B cell (primary cell): ENCODE results near the gene ATG7. TPM values are rescaled to one million over a fixed set of nuclear protein-coding genes. Genes with fewer than 3 reads are reported as not detected.

Source experiments
- ATAC-seq: fragments of 200-7000 bp; cut with Tn5 transposase; one replicate; pipeline ENCODE4 v1.10.0; 2021; ENCODE audit warnings: low read depth, mild to moderate bottlenecking, moderate number of reproducible peaks, moderate library complexity
- CTCF ChIA-PET: fragments of 350-600 bp; sonication (Branson Sonifier 250); formaldehyde crosslinking; loops from one replicate; lab custom pipeline; 2021; ENCODE audit warnings: antibody characterized with exemption, inconsistent platforms; lab: Charles Lee
- POLR2A ChIA-PET: fragments of 350-600 bp; sonication (Branson Sonifier 250); formaldehyde crosslinking; loops from one replicate; lab custom pipeline; 2021; ENCODE audit warnings: antibody characterized with exemption; lab: Charles Lee
- DNase-seq: peaks from one replicate; pipeline ENCODE4 v3.0.0; 2013
- H2AFZ ChIP-seq: 2 replicates; pipeline ENCODE4 v1.6.1; 2012; ENCODE audit warnings: mild to moderate bottlenecking, low read depth, low read length; ENCODE audit not compliant: insufficient read depth, poor library complexity, severe bottlenecking
- H3K27ac ChIP-seq, 2 donors: 1 replicate in 1 of 2; 2 replicates in 1 of 2; pipeline ENCODE4 v1.5.1; 2012 to 2013; ENCODE audit warnings: low read length in 2 of 2, mild to moderate bottlenecking in 2 of 2, moderate library complexity in 1 of 2
- H3K27me3 ChIP-seq, 4 experiments: fragments of 200-600 bp in 1 of 4; sonication (generic) in 1 of 4; replicated peaks in 1 of 4; 1 replicate in 2 of 4; 2 replicates in 2 of 4; pipeline versions ENCODE4 v1.6.1 to v1.7.0; 2013 to 2016; ENCODE audit warnings: low read length in 3 of 4, mild to moderate bottlenecking in 2 of 4, mixed read lengths in 1 of 4, moderate library complexity in 1 of 4; ENCODE audit not compliant: insufficient read depth in 4 of 4, control insufficient read depth in 3 of 4; ENCODE audit errors: control extremely low read depth in 1 of 4
- H3K36me3 ChIP-seq, 2 experiments: replicated peaks in 1 of 2; 1 replicate in 1 of 2; 2 replicates in 1 of 2; pipeline versions ENCODE4 v1.6.1 to v1.7.1; 2013; ENCODE audit warnings: low read length in 1 of 2; ENCODE audit not compliant: insufficient read depth in 2 of 2, control insufficient read depth in 1 of 2; ENCODE audit errors: control extremely low read depth in 1 of 2, extremely low read depth in 1 of 2
- H3K4me1 ChIP-seq, 2 donors: fragments of 200-600 bp in 1 of 2; sonication (generic) in 1 of 2; 1 replicate in 1 of 2; 2 replicates in 1 of 2; pipeline versions ENCODE4 v1.5.1 to v1.6.1; 2013 to 2017; ENCODE audit warnings: low read length in 2 of 2; ENCODE audit not compliant: control insufficient read depth in 2 of 2, insufficient read depth in 2 of 2
- H3K4me2 ChIP-seq: replicated peaks from 2 replicates; pipeline ENCODE3; 2012; ENCODE audit warnings: mild to moderate bottlenecking, low read depth, low read length; ENCODE audit not compliant: poor library complexity, severe bottlenecking
- H3K4me3 ChIP-seq, 5 experiments: fragments of 200-600 bp in 1 of 5; sonication (generic) in 1 of 5; 1 replicate in 3 of 5; 2 replicates in 2 of 5; pipeline versions ENCODE4 v1.5.1 to v1.7.0; 2011 to 2016; ENCODE audit warnings: low read length in 4 of 5, mild to moderate bottlenecking in 4 of 5, low read depth in 2 of 5, control low read depth in 1 of 5, moderate library complexity in 1 of 5; ENCODE audit not compliant: insufficient read depth in 1 of 5; ENCODE audit errors: control extremely low read depth in 1 of 5, extremely low read depth in 1 of 5
- H3K79me2 ChIP-seq: fragments of 200-600 bp; sonication (generic); one replicate; pipeline ENCODE4 v1.6.0; 2016; ENCODE audit warnings: low read length; ENCODE audit not compliant: control insufficient read depth, insufficient read depth
- H3K9ac ChIP-seq: fragments of 200-600 bp; sonication (generic); 2 replicates; pipeline ENCODE4 v1.6.1; 2017; ENCODE audit warnings: mild to moderate bottlenecking, low read length, moderate library complexity
- H3K9me3 ChIP-seq, 3 donors: one replicate each; pipeline versions ENCODE4 v1.6.1 to v1.7.1; 2013; ENCODE audit warnings: low read length in 2 of 3; ENCODE audit not compliant: control insufficient read depth in 2 of 3, insufficient read depth in 1 of 3; ENCODE audit errors: control extremely low read depth in 1 of 3
- H4K20me1 ChIP-seq: 2 replicates; pipeline ENCODE4 v1.6.0; 2012; ENCODE audit warnings: mild to moderate bottlenecking, low read length; ENCODE audit not compliant: insufficient read depth, control insufficient read depth, poor library complexity, severe bottlenecking
- H3K27ac Mint-ChIP-seq: one replicate; pipeline ENCODE4 v1.8.0; 2021; ENCODE audit warnings: mixed read lengths
- H3K27me3 Mint-ChIP-seq: one replicate; pipeline ENCODE4 v1.8.0; 2021; ENCODE audit warnings: mixed read lengths
- H3K4me1 Mint-ChIP-seq: one replicate; pipeline ENCODE4 v1.8.0; 2021; ENCODE audit warnings: mixed read lengths
- H3K4me3 Mint-ChIP-seq: one replicate; pipeline ENCODE4 v1.8.0; 2021; ENCODE audit warnings: mixed read lengths
- H3K9me3 Mint-ChIP-seq: one replicate; pipeline ENCODE4 v1.8.0; 2022; ENCODE audit warnings: mixed read lengths; ENCODE audit not compliant: insufficient read depth
- EZH2 ChIP-seq: IDR thresholded peaks from 2 replicates; pipeline ENCODE4 v1.6.1; 2012; ENCODE audit warnings: borderline replicate concordance, low read depth, mild to moderate bottlenecking, moderate library complexity, low read length; ENCODE audit not compliant: insufficient read depth, poor library complexity, severe bottlenecking
- WGBS: methylation state at CpG from one replicate; pipeline ENCODE4 v1.1.5; 2013; ENCODE audit warnings: missing lambda C conversion rate; ENCODE audit not compliant: insufficient coverage; 5-methylcytosine and 5-hydroxymethylcytosine counted together
- intact Hi-C: fragments of 100-400 bp; cut with micrococcal nuclease; formaldehyde crosslinking; loops from one replicate; pipeline ENCODE4 v1.10.0; 2022
- polyA plus RNA-seq: library from polyadenylated mRNA; depleted of rRNA; stranded (reverse); fragments of >200 nt; gene quantifications from 2 replicates; pipeline ENCODE4 v1.2.3, GENCODE V29; 2012
- total RNA-seq, 2 donors: library from RNA; stranded (reverse); fragments of 120-200 nt in 1 of 2; gene quantifications; 1 replicate in 1 of 2; 2 replicates in 1 of 2; pipeline versions ENCODE4 v1.2.3 to v1.2.4, GENCODE V29; 2013 to 2022
- TF ChIP-seq, protein P1 (sequence below): fragments of 200-600 bp; IDR thresholded peaks from one replicate; pipeline ENCODE4 v1.8.0; 2022; ENCODE audit warnings: antibody characterized with exemption, mild to moderate bottlenecking

The ATG7 gene
- total and polyA plus RNA-seq, 2 donors (not counting 1 experiment from before 2014, with no cell fraction given): 13.9 to 66.4 TPM

DNA sequence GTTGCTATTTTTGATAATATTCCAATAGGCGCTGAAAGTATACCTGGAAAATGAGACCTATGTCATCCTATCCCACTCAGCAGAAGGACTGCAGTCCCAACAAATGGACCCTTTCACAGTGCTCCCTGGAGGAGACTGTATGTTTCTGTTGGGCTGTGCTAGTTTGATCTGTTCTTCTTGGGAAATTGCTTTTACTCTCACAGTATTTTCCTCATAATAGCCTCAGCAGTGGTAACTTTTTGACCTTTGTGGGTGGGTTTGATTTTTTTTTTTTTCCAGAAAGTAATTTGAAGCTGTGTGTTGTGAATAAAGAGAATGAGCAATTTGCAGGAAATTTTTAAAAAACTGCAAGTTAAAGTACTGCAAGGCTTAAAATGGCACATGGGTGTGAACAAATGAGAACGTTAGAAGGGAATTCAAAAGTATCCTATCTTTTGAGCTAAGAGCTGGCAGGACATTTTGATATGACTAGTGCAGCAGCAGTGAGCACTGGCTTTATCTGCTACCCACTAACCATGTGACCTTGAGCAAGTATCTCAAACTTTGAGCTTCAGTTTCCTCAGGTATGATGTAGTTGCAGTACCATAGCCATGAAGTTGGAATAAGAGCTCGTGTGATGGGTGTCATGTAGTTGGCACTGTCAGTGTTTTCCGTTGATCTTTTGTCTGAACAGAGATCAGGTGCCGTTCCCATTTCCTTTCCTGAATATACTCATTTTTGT, 118.4 kb downstream of the ATG7 start:
- H3K79me2 ChIP-seq: no peaks in the 10 kb centered on the region
- POLR2A ChIA-PET: no interaction called here

More for the DNA sequence above, 118.4 kb downstream of the ATG7 start:
- ATAC-seq (no peak), DNase-seq (no peak)
- intact Hi-C loops: no loop called here
- Histone ChIP-seq H3K9ac (no peak overlapping the region), H3K4me2 (no peak overlapping the region), H4K20me1 (no peaks in the 10 kb centered on the region), H2AFZ (no peak overlapping the region), H3K27me3 (no peaks in the 10 kb centered on the region), H3K27ac (no peak overlapping the region), H3K4me1 (no peaks in the 10 kb centered on the region), H3K9me3 (no peaks in the 10 kb centered on the region), H3K36me3 (peaks cover 0 to 9% of the 10 kb centered on the region in 2 experiments), H3K4me3 (no peak overlapping the region)
- no CpG with 5 or more reads among the region's 5 CpGs for WGBS
- no peak for TF ChIP-seq EZH2
- TF ChIP-seq, protein P1, sequence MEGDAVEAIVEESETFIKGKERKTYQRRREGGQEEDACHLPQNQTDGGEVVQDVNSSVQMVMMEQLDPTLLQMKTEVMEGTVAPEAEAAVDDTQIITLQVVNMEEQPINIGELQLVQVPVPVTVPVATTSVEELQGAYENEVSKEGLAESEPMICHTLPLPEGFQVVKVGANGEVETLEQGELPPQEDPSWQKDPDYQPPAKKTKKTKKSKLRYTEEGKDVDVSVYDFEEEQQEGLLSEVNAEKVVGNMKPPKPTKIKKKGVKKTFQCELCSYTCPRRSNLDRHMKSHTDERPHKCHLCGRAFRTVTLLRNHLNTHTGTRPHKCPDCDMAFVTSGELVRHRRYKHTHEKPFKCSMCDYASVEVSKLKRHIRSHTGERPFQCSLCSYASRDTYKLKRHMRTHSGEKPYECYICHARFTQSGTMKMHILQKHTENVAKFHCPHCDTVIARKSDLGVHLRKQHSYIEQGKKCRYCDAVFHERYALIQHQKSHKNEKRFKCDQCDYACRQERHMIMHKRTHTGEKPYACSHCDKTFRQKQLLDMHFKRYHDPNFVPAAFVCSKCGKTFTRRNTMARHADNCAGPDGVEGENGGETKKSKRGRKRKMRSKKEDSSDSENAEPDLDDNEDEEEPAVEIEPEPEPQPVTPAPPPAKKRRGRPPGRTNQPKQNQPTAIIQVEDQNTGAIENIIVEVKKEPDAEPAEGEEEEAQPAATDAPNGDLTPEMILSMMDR: no peak
- Mint-ChIP-seq H3K4me1 (peaks cover 2% of the 10 kb centered on the region), H3K9me3 (no peaks in the 10 kb centered on the region), H3K27ac (no peak overlapping the region), H3K4me3 (no peak overlapping the region), H3K27me3 (no peaks in the 10 kb centered on the region)
- CTCF ChIA-PET: interaction anchor here (3.9 kb wide), 1 partner anchor 10 kb away, joined by 19 read pairs; no protein-coding TSS in a partner anchor
